ENCODE data around the gene ACACB. TPM values are rescaled to one million over a fixed set of nuclear protein-coding genes. Genes with fewer than 3 reads are reported as not detected.

The ACACB gene
- total RNA-seq, 1 donor from 2014 or later, result 15.4 TPM

DNA sequence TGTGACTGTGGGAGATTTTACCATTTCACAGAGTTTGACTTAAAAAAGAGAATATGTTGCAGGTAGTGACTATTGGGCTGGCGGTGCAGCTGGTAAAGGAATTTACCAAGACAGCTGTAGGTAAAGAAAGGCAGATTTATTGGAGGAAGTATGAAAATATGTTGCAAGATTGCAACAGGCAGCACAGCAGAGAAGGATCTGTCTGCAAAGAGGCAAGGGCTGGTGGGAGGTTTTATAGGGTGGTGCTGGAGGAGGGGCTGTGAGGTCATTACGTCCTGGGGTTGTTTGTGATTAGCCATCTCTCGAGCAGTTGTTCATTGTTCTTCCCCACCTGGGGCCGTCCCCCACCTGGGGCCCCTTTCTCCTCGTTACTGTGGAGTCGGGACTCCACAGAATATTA is 62.1 kb downstream of the ACACB start:
- Mint-ChIP-seq H3K4me3 (no peak overlapping the region), H3K27ac (no peak overlapping the region), H3K4me1 (no peaks in the 10 kb centered on the region), H3K9me3 (peaks cover 21% of the 10 kb centered on the region), H3K27me3 (ENCODE audit: low read depth) (no peaks in the 10 kb centered on the region), H3K36me3 (peaks cover 53% of the 10 kb centered on the region)
- no peak for DNase-seq (ENCODE audit: low spot score in 2 of 2, unreplicated experiment in 2 of 2)
- TF ChIP-seq, protein P1, sequence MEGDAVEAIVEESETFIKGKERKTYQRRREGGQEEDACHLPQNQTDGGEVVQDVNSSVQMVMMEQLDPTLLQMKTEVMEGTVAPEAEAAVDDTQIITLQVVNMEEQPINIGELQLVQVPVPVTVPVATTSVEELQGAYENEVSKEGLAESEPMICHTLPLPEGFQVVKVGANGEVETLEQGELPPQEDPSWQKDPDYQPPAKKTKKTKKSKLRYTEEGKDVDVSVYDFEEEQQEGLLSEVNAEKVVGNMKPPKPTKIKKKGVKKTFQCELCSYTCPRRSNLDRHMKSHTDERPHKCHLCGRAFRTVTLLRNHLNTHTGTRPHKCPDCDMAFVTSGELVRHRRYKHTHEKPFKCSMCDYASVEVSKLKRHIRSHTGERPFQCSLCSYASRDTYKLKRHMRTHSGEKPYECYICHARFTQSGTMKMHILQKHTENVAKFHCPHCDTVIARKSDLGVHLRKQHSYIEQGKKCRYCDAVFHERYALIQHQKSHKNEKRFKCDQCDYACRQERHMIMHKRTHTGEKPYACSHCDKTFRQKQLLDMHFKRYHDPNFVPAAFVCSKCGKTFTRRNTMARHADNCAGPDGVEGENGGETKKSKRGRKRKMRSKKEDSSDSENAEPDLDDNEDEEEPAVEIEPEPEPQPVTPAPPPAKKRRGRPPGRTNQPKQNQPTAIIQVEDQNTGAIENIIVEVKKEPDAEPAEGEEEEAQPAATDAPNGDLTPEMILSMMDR (IDR thresholded peaks at IDR 0.05; ENCODE audit: unreplicated experiment), result no peak

DNA sequence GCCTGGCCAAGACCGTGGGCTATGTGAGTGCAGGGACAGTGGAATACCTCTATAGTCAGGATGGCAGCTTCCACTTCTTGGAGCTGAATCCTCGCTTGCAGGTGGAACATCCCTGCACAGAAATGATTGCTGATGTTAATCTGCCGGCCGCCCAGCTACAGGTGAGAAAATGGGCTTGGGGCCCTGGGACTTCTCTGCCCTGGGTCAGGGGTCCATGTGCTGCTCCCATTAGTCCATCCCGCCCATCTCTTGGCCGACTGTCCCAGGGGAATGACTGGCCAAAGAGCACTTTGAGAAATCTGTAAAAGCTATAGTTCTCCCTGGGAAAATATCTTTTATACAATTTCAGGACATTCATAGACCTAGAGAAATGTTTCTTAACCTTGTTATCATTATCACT is 63.5 kb downstream of the ACACB start:
- DNase-seq (ENCODE audit: low spot score in 2 of 2, unreplicated experiment in 2 of 2), result no peak
- Mint-ChIP-seq H3K27me3 (ENCODE audit: low read depth) (no peaks in the 10 kb centered on the region), H3K4me1 (no peaks in the 10 kb centered on the region), H3K36me3 (peaks cover 53% of the 10 kb centered on the region), H3K9me3 (peaks cover 17% of the 10 kb centered on the region), H3K4me3 (no peak overlapping the region), H3K27ac (no peak overlapping the region)
- TF ChIP-seq, protein P1 (IDR thresholded peaks at IDR 0.05; ENCODE audit: unreplicated experiment), result no peak

DNA sequence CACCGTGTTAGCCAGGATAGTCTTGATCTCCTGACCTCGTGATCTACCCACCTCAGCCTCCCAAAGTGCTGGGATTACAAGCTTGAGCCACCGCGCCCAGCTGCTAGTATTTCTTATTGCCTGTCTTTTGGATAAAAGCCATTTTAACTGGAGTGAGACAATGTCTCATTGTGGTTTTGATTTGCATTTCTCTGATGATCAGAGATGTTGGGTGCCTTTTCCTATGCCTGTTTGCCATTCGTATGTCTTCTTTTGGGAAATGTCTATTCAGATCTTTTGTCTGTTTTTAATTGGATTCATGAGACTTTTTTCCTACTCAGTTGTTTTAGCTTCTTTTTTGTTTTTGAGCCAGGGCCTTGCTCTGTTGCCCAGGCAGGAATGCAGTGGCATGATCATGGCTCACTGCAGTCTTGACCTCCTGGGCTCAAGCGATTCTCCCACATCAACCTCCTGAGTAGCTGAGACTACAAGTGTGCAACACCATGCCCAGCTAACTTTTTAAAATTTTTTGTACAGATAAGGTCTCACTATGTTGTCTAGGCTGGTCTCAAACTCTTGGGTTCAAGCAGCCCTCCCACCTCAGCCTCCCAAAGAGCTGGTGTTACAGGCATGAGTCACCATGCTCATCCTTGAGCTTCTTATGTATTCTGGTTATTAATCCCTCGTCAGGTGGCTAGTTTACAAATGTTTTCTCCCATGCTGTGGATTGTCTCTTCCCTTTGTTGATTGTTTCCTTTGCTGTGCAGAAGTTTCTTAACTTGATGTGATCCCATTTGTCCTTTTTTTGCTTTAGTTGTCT is 65.9 kb downstream of the ACACB start:
- no peaks in the 10 kb centered on the region for H3K27me3 Mint-ChIP-seq (ENCODE audit: low read depth)
- H3K4me3 Mint-ChIP-seq, result no peak overlapping the region
- no peaks in the 10 kb centered on the region for H3K4me1 Mint-ChIP-seq
- H3K36me3 Mint-ChIP-seq, result peaks cover 52% of the 10 kb centered on the region
- no peak overlapping the region for H3K27ac Mint-ChIP-seq
- DNase-seq (ENCODE audit: low spot score in 2 of 2, unreplicated experiment in 2 of 2), result no peak
- H3K9me3 Mint-ChIP-seq, result peaks cover 17% of the 10 kb centered on the region
- TF ChIP-seq, protein P1 (IDR thresholded peaks at IDR 0.05; ENCODE audit: unreplicated experiment), result no peak

DNA sequence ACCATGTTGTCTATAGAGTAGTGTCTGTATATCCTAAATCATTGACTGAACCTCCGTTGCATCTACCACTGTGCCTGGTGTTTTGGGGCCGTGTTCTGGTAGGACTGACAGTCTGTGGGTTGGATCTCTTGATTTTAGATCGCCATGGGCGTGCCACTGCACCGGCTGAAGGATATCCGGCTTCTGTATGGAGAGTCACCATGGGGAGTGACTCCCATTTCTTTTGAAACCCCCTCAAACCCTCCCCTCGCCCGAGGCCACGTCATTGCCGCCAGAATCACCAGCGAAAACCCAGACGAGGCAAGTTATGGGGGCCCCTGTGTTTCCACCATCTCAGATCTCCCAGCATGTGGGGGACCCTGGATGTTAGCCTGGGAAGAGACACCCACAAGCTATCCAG is 69.1 kb downstream of the ACACB start:
- H3K27me3 Mint-ChIP-seq (ENCODE audit: low read depth), result no peaks in the 10 kb centered on the region
- peaks cover 11% of the 10 kb centered on the region for H3K9me3 Mint-ChIP-seq
- TF ChIP-seq, protein P1 (IDR thresholded peaks at IDR 0.05; ENCODE audit: unreplicated experiment), result no peak
- DNase-seq (ENCODE audit: low spot score in 2 of 2, unreplicated experiment in 2 of 2), result no peak
- H3K36me3 Mint-ChIP-seq, result peaks cover 34% of the 10 kb centered on the region
- no peak overlapping the region for H3K27ac Mint-ChIP-seq
- no peak overlapping the region for H3K4me3 Mint-ChIP-seq
- H3K4me1 Mint-ChIP-seq, result no peaks in the 10 kb centered on the region

DNA sequence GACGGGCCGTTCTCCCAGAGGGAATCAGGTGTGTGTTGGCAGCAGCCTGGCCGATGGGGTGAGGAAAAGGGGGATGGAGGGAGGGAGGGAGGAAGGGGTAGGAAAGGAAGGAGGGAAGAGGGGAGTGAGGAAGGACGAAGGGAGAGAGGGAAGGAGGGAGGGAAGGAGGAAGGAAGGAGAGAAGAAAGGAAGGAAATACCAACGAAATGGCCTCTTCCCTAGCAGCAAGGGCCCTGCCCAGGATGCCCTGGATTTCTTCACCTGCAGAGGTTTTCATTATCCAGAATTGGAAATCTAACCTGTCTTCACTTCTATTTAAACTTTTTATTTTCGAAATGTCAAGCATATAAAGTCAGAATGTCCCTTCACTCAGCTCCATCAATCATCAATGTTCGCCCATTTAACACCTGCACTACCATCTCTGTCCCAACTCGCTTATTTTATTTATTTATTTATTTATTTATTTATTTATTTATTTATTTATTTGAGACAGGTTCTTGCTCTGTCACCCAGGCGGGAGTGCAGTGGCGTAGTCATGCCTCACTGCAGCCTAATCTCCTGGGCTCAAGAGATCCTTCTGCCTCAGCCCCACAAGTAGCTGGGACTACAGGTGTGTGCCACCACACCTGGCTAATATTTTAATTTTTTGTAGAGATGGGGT is 70.7 kb downstream of the ACACB start:
- Mint-ChIP-seq H3K27ac (no peak overlapping the region), H3K9me3 (peaks cover 11% of the 10 kb centered on the region), H3K27me3 (ENCODE audit: low read depth) (no peaks in the 10 kb centered on the region), H3K36me3 (peaks cover 30% of the 10 kb centered on the region), H3K4me1 (no peaks in the 10 kb centered on the region), H3K4me3 (no peak overlapping the region)
- no peak for DNase-seq (ENCODE audit: low spot score in 2 of 2, unreplicated experiment in 2 of 2)
- TF ChIP-seq, protein P1 (IDR thresholded peaks at IDR 0.05; ENCODE audit: unreplicated experiment), result no peak

Measured in mesothelial cell of epicardium (in vitro differentiated cells).